ENCODE results near the gene LDLR.
"Not testable (repeated sequence)": the region's sequence is repeated elsewhere in the genome, so short reads cannot be mapped to it uniquely, and the experiment has no call there.

The LDLR gene

DNA sequence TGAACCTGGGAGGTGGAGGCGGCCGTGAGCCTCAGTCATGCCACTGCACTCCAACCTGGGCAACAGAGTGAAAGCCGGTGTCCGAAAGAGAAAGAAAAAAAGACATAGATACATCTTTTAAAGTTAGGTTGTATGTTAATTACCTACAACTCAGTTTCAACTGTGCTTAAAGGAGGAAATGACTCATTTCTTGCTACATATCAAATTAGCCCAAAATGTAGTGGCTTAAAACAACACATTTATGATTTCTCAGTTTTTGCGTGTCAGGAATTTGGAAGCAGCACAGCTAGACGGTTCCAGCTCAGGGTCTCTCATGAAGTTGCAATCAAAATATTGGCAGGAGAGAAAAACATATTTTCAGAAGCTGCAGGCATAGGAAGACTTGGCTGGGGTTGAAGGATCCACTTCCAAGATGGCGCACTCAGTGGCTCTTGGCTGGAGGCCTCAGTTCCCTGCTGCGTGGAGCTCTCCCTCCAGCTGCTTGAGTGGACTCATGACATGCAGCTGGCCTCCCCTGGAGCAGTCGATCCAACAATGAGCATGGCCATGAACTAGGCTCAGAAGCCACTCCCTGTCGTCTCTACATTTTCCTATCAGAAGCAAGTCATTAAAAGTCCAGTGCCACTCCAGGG is 7.1 kb downstream of the LDLR start:
- peaks cover 94% of the 10 kb centered on the region for H4K20me1 ChIP-seq (ENCODE audit: insufficient read depth, low read length, poor library complexity, severe bottlenecking)
- peak overlapping the region; percentile 99 for H3K4me2 ChIP-seq (ENCODE audit: low read depth, low read length, poor library complexity, severe bottlenecking)
- H3K4me1 ChIP-seq (ENCODE audit: insufficient read depth, low read length, poor library complexity, severe bottlenecking): peaks cover 58% of the 10 kb centered on the region

DNA sequence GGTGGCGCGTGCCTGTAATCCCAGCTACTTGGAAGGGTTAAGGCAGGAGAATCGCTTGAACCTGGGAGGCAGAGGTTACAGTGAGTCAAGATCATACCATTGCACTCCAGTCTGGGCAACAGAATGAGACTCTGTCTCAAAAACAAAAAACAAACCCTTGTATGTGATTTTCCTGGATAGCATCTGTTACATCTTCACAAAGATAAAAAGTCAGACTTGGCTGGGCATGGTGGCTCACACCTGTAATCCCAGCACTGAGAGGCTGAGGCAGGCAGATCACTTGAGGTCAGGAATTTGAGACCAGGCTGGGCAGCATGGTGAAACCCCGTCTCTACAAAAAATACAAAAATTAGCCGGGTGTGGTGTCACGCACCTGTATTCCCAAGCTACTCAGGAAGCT is 8.1 kb downstream of the LDLR start:
- Histone ChIP-seq H3K4me2 (ENCODE audit: low read depth, low read length, poor library complexity, severe bottlenecking) (peak overlapping the region; percentile 32), H3K4me1 (ENCODE audit: insufficient read depth, low read length, poor library complexity, severe bottlenecking) (peaks cover 52% of the 10 kb centered on the region), H3K4me3 (ENCODE audit: low read length, poor library complexity, severe bottlenecking) (peak overlapping the region; percentile 28), H3K79me2 (ENCODE audit: insufficient read depth, low read length) (peaks cover 94% of the 10 kb centered on the region), H3K36me3 (ENCODE audit: insufficient read depth, low read length) (peaks cover 63% of the 10 kb centered on the region; the same call in 1 of the 2 replicates), H4K20me1 (ENCODE audit: insufficient read depth, low read length, poor library complexity, severe bottlenecking) (peaks cover 90% of the 10 kb centered on the region), H3F3A (ENCODE audit: low read depth) (peaks cover 13% of the 10 kb centered on the region; the same call in 1 of the 2 replicates)
- not testable (repeated sequence) for H3K9me2 ChIP-seq (replicated peaks; ENCODE audit: low read depth, low read length); H3K9me3 ChIP-seq (ENCODE audit: insufficient read depth, low read depth, low read length); H3K27me3 ChIP-seq (ENCODE audit: insufficient read depth, low read length, poor library complexity, severe bottlenecking); H3K9ac ChIP-seq (ENCODE audit: low read depth, low read length, poor library complexity, severe bottlenecking); H2AFZ ChIP-seq (ENCODE audit: low read length)

More for the DNA sequence above, 7.1 kb downstream of the LDLR start:
- no peaks in the 10 kb centered on the region for H3K9me2 ChIP-seq (replicated peaks; ENCODE audit: low read depth, low read length)
- peak overlapping the region; percentile 79 for H3K9ac ChIP-seq (ENCODE audit: low read depth, low read length, poor library complexity, severe bottlenecking)
- H3K4me3 ChIP-seq (ENCODE audit: low read length, poor library complexity, severe bottlenecking): peak overlapping the region; percentile 97
- H2AFZ ChIP-seq (ENCODE audit: low read length): no peak overlapping the region
- TF ChIP-seq, protein P1, sequence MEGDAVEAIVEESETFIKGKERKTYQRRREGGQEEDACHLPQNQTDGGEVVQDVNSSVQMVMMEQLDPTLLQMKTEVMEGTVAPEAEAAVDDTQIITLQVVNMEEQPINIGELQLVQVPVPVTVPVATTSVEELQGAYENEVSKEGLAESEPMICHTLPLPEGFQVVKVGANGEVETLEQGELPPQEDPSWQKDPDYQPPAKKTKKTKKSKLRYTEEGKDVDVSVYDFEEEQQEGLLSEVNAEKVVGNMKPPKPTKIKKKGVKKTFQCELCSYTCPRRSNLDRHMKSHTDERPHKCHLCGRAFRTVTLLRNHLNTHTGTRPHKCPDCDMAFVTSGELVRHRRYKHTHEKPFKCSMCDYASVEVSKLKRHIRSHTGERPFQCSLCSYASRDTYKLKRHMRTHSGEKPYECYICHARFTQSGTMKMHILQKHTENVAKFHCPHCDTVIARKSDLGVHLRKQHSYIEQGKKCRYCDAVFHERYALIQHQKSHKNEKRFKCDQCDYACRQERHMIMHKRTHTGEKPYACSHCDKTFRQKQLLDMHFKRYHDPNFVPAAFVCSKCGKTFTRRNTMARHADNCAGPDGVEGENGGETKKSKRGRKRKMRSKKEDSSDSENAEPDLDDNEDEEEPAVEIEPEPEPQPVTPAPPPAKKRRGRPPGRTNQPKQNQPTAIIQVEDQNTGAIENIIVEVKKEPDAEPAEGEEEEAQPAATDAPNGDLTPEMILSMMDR (conservative IDR thresholded peaks at IDR 0.05; ENCODE audit: low read length): no peak
- no peak for TF ChIP-seq EZH2phosphoT487 (IDR thresholded peaks at IDR 0.05; ENCODE audit: borderline replicate concordance)
- no peaks in the 10 kb centered on the region for H3K27me3 ChIP-seq (ENCODE audit: insufficient read depth, low read length, poor library complexity, severe bottlenecking)
- H3F3A ChIP-seq (ENCODE audit: low read depth): peaks cover 13% of the 10 kb centered on the region; the same call in 1 of the 2 replicates
- peaks cover 99% of the 10 kb centered on the region for H3K79me2 ChIP-seq (ENCODE audit: insufficient read depth, low read length)
- H3K36me3 ChIP-seq (ENCODE audit: insufficient read depth, low read length): peaks cover 59% of the 10 kb centered on the region; the same call in 1 of the 2 replicates
- H3K9me3 ChIP-seq (ENCODE audit: insufficient read depth, low read depth, low read length): no peaks in the 10 kb centered on the region

DNA sequence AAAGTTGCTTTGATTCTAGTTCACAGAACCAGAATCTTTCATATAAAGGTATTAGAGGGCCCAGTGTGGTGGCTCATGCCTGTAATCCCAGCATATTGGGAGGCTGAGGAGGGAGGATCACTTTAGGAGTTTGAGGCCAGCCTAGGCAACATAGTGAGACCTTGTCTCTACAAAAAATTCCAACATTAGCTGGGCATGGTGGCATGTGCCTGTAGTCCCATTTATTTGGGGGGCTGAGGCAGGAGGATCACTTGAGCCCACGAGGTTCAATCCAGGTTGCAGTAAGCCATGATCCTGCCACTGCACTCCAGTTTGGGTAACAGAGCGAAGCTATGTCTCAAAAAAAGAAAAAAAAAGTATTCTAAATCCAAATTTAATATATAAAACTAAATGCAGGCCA is 9.1 kb downstream of the LDLR start:
- Histone ChIP-seq H4K20me1 (ENCODE audit: insufficient read depth, low read length, poor library complexity, severe bottlenecking) (peaks cover 90% of the 10 kb centered on the region), H3K9me3 (ENCODE audit: insufficient read depth, low read depth, low read length) (no peaks in the 10 kb centered on the region), H3K9me2 (replicated peaks; ENCODE audit: low read depth, low read length) (no peaks in the 10 kb centered on the region), H3K9ac (ENCODE audit: low read depth, low read length, poor library complexity, severe bottlenecking) (no peak overlapping the region), H3K36me3 (ENCODE audit: insufficient read depth, low read length) (peaks cover 69% of the 10 kb centered on the region), H2AFZ (ENCODE audit: low read length) (no peak overlapping the region), H3F3A (ENCODE audit: low read depth) (peaks cover 13% of the 10 kb centered on the region; the same call in 1 of the 2 replicates), H3K4me1 (ENCODE audit: insufficient read depth, low read length, poor library complexity, severe bottlenecking) (peaks cover 44% of the 10 kb centered on the region), H3K4me3 (ENCODE audit: low read length, poor library complexity, severe bottlenecking) (no peak overlapping the region), H3K79me2 (ENCODE audit: insufficient read depth, low read length) (peaks cover 94% of the 10 kb centered on the region), H3K4me2 (ENCODE audit: low read depth, low read length, poor library complexity, severe bottlenecking) (peak overlapping the region; percentile 42), H3K27me3 (ENCODE audit: insufficient read depth, low read length, poor library complexity, severe bottlenecking) (no peaks in the 10 kb centered on the region)
- TF ChIP-seq, protein P1 (conservative IDR thresholded peaks at IDR 0.05; ENCODE audit: low read length): no peak
- no peak for TF ChIP-seq EZH2phosphoT487 (IDR thresholded peaks at IDR 0.05; ENCODE audit: borderline replicate concordance)

DNA sequence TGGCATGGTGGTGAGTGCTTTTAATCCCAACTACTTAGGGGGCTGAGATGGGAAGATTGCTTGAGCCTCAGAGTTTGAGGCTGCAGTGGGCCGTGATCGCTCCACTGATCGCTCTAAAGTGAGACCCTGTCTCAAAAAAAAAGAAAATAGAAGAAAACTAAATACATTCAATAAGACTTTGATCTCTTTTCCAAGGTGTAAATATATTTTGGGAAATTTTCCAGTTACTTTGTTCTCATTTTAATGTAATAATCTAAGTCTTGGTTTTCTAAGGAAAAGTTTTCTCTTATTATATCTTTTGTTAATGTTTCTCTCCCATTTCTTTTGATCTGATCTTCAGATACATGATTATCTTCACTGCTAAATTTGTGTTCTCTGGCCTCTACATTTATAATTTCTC is 9.6 kb downstream of the LDLR start:
- H3K4me3 ChIP-seq (ENCODE audit: low read length, poor library complexity, severe bottlenecking): no peak overlapping the region
- H3K79me2 ChIP-seq (ENCODE audit: insufficient read depth, low read length): peaks cover 94% of the 10 kb centered on the region
- H3K36me3 ChIP-seq (ENCODE audit: insufficient read depth, low read length): peaks cover 74% of the 10 kb centered on the region
- H3K4me2 ChIP-seq (ENCODE audit: low read depth, low read length, poor library complexity, severe bottlenecking): peak overlapping the region; percentile 42
- H3K4me1 ChIP-seq (ENCODE audit: insufficient read depth, low read length, poor library complexity, severe bottlenecking): peaks cover 38% of the 10 kb centered on the region
- H3K27me3 ChIP-seq (ENCODE audit: insufficient read depth, low read length, poor library complexity, severe bottlenecking): no peaks in the 10 kb centered on the region
- H3F3A ChIP-seq (ENCODE audit: low read depth): peaks cover 13% of the 10 kb centered on the region; the same call in 1 of the 2 replicates
- H3K9me3 ChIP-seq (ENCODE audit: insufficient read depth, low read depth, low read length): no peaks in the 10 kb centered on the region
- no peaks in the 10 kb centered on the region for H3K9me2 ChIP-seq (replicated peaks; ENCODE audit: low read depth, low read length)
- H2AFZ ChIP-seq (ENCODE audit: low read length): no peak overlapping the region
- no peak overlapping the region for H3K9ac ChIP-seq (ENCODE audit: low read depth, low read length, poor library complexity, severe bottlenecking)
- TF ChIP-seq, protein P1 (conservative IDR thresholded peaks at IDR 0.05; ENCODE audit: low read length): no peak
- TF ChIP-seq EZH2phosphoT487 (IDR thresholded peaks at IDR 0.05; ENCODE audit: borderline replicate concordance): no peak
- peaks cover 85% of the 10 kb centered on the region for H4K20me1 ChIP-seq (ENCODE audit: insufficient read depth, low read length, poor library complexity, severe bottlenecking)
